Measurements from ENCODE around the gene GTSE1.
A peak's percentile ranks its signal among the peaks of the same experiment; 100 is the strongest.

Gene GTSE1

DNA sequence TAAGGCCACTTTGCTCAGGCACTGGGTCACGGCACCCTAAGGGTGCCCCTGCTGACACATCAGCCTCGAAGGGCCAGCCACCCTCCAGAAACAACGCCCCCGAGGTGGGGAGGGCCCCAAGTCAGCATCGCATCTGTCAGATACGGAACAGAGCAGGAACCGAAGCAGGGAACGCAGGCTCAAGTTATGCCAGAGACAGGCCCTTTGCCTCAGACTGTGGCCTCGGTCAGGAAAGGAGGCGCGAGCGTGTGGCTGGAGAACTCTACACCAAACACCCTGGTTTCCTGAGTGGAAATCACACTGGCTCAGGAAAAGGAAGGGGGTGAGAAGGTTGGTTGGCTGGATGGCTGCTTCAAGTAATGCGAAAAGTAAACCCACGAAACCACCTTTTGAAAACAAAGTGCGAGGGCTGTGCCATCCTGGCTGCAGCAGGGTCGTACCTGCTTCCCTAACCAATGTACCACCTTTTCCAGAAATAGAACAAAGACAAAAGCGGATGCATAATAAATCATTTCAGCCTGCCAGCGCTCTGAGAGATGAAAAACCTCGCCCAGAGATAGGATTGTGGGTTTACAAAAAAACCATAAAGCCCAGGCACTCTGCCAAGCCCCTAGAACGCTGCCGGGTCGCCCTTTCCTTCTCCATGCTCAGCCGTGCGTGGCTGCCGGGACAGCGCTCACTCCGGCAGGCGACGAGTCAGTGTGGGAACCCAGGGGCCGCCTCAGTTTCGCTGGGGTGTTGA, 77.4 kb downstream of the GTSE1 start:
- H3K27ac ChIP-seq: peak overlapping the region; percentile 85
- TF ChIP-seq, protein P1, sequence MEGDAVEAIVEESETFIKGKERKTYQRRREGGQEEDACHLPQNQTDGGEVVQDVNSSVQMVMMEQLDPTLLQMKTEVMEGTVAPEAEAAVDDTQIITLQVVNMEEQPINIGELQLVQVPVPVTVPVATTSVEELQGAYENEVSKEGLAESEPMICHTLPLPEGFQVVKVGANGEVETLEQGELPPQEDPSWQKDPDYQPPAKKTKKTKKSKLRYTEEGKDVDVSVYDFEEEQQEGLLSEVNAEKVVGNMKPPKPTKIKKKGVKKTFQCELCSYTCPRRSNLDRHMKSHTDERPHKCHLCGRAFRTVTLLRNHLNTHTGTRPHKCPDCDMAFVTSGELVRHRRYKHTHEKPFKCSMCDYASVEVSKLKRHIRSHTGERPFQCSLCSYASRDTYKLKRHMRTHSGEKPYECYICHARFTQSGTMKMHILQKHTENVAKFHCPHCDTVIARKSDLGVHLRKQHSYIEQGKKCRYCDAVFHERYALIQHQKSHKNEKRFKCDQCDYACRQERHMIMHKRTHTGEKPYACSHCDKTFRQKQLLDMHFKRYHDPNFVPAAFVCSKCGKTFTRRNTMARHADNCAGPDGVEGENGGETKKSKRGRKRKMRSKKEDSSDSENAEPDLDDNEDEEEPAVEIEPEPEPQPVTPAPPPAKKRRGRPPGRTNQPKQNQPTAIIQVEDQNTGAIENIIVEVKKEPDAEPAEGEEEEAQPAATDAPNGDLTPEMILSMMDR (IDR thresholded peaks at IDR 0.05): no peak

DNA sequence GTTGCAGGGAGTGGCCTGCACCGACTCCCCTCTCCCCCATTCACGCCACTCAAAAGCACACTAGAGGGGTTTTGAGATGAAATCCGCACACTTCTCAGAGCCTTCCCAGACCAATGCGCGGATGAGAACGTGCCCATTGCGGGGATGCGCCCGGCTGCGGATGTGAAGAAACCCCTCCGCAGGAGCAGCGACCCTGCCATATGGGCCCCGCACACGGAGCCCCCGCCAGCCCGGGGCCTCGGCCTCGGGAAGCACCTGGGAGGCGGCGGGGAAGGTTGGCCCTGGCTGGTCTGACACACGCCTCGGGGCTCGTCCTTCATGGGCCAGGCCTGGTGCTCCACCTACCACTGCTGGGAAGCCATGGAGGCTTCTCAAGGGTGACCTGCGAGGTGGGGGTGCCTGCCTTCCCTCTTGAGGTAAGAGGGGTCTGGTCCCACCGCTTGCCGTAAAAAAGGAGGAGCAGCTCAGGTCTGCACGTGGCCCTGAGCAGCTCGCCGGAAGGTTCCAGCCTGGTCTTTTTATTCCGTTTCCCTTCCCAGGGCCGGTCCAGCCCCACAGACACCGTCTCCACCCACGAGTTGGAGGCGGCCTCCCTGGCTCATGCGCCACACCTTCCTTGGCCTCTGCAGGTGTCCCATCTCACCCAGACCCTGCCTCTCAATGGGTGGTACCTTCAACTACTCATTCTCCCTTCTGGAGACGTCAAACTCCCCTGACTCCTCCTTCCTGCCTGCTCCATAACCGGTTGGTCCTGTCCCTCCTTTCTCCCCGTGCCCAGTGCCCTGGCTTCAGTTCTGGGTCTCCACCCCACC, 78.2 kb downstream of the GTSE1 start:
- no peak for TF ChIP-seq ZFX (IDR thresholded peaks at IDR 0.05; ENCODE audit: borderline replicate concordance)
- TF ChIP-seq, protein P1 (IDR thresholded peaks at IDR 0.05): no peak
- H3K27ac ChIP-seq: peak overlapping the region; percentile 85

DNA sequence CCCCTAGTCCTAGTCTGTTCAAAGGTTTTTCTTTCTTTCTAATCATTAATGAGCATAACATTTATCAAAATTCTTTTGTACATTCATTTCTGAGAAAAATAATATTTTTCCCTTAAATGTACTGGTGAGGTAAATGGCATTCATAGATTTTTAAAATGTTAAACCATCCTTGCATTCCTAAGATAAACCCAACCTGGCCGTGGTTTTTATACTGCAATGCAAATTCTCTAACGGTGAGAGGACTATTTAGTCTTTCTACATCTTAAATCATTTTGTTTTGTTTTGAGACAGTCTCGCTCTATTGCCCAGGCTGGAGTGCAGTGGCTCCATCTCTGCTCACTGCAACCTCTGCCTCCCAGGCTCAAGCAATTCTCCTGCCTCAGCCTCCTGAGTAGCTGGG, 79.4 kb downstream of the GTSE1 start:
- TF ChIP-seq, protein P1 (IDR thresholded peaks at IDR 0.05): no peak
- no peak for TF ChIP-seq ZFX (IDR thresholded peaks at IDR 0.05; ENCODE audit: borderline replicate concordance)
- H3K27ac ChIP-seq: peak overlapping the region; percentile 85

DNA sequence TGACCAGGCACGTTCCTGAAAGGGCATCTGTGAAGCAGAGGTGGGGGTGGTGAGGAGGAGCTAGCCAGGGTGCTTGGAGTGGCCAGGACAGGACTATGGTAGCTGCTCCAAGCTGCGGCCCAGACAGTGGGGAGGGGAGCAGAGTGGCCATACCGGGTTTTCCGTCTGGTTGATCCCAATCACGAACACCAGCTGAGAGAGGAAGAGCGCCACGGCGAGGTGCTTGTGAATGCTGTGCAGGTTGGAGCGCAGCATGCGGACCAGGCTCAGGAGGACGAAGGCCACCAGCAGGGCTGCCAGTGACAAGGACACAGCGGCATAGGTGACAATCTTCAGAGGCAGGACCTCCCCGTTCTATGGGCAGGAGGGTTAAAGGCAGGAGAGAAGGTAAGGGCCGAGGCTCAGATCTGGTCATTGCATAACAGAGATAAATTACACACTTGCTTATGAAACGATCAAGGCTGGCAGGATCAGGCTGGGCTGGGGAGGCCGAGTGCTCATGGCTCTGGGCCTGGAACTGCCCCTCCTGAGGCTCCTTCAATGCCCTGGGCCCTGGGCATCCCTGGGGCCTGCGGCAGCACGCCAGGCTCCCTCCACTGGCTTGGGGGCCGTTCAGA, 80.3 kb downstream of the GTSE1 start:
- H3K27ac ChIP-seq: peak overlapping the region; percentile 85

DNA sequence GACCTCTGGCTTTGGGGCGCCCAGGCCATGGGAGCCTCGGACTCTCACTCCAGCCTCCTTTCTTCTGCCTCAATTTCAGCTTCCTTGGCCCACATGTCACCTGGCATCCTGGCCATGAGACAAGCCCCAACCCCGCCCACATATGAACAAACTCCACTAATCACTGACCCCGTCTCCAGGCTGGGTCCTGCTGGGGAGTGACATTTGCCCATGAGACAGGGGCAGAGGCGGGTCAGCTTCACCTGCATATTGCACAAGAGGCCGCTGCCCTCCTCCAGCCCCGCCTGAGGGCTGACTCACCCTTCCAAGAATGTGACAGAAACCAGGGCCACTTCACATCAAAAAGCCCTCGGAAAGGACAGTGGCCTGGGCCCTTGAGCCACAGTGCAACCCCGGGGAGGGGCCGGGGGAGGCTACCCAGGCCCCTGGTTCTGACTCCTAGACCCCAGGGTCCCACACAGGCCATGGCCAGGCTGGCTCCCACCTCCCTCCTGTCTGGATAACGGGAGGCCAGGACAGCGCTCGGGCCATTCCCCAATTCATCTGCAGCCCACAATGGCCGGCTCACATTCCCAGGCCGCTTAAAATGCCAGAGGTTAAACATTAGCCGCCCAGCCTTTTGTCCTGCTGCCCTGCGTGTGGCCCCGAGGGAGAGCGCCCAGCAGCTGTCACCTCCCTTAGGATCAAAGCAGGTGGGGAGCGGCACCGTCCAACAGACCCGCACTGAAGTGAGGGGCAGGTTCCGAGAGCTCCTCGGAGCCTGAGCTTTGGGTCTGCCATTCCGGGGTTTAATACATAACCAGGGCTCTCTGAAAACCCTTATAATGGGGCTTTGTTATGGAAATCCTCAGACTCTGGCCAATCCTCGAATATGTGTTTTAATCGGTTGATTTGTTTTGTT, 81.1 kb downstream of the GTSE1 start:
- peak overlapping the region; percentile 85 for H3K27ac ChIP-seq
- no peak for TF ChIP-seq ZFX (IDR thresholded peaks at IDR 0.05; ENCODE audit: borderline replicate concordance)
- TF ChIP-seq, protein P1 (IDR thresholded peaks at IDR 0.05): no peak

More for the DNA sequence above, 80.3 kb downstream of the GTSE1 start:
- TF ChIP-seq, protein P1 (IDR thresholded peaks at IDR 0.05): no peak
- TF ChIP-seq ZFX (IDR thresholded peaks at IDR 0.05; ENCODE audit: borderline replicate concordance): no peak

DNA sequence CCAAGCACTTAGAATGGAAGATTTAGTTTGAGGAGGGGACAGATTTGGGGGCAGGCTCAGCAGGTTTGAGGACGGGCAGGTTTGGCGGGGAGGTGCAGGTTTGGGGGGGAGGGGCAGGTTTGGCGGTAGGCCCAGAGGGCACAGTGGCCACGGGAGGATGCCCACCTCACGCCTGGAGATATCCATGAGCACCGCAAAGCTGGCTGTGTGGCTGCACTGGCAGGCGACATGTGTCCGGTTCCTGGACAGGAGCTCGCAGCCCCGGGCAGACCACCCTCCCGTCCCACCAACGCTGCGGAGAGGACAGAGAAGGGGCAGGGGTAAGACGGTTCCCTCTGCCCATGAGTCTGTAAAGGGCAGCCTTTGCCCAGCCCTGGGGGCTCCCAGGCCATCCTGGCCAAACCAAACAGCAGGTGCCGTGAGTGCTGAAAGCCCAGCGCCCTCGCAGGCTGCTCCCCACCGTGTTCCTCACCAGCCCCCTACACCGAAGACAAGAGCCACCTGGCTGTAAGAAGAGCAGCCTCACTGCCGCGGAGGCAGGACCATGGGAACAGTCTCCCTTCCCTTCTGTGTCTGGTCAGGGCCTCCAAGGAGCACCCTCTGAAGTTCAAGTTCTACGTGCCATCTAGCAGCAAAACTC, 81.9 kb downstream of the GTSE1 start:
- peak overlapping the region; percentile 85 for H3K27ac ChIP-seq
- TF ChIP-seq, protein P1 (IDR thresholded peaks at IDR 0.05): no peak
- no peak for TF ChIP-seq ZFX (IDR thresholded peaks at IDR 0.05; ENCODE audit: borderline replicate concordance)
